K562 (cell line): ENCODE results near the gene ATXN1. TPM values are rescaled to one million over a fixed set of nuclear protein-coding genes. Genes with fewer than 3 reads are reported as not detected.

Experiments used
- ATAC-seq: fragments of 200-7000 bp; cut with Tn5 transposase; 3 replicates; pipeline ENCODE4 v1.9.1; 2020; ENCODE audit warnings: moderate library complexity
- BruUV-seq: library from RNA; stranded (reverse); fragments of 400-500 nt; replicated peaks from 2 replicates; lab custom pipeline; 2021; lab: Mats Ljungman, UMichigan
- CTCF ChIA-PET: fragments of 300-600 bp; formaldehyde crosslinking; extraction: SDS; loops from one replicate; lab custom pipeline; 2021; ENCODE audit warnings: low intra/inter-chr PET ratio; lab: Yijun Ruan, JAX
- POLR2A ChIA-PET: fragments of 300-600, 350-650 bp; sonication (Branson Sonifier 250); formaldehyde crosslinking; extraction: SDS; loops from one replicate; lab custom pipeline; 2021; ENCODE audit warnings: antibody characterized with exemption, inconsistent platforms; lab: Yijun Ruan, JAX
- DNase-seq, 4 experiments: peaks; one replicate each; pipeline versions ENCODE4 v3.0.0 to v3.0.0-alpha.2; 2011 to 2018; ENCODE audit warnings: low spot score in 3 of 4, mixed read lengths in 3 of 4; ENCODE audit errors: extremely low read depth in 1 of 4
- FAIRE-seq: peaks from 2 replicates; lab custom pipeline; 2011; peaks lifted over from hg19 to GRCh38; lab: Jason Lieb, UNC
- H2AFZ ChIP-seq: 2 replicates; pipeline ENCODE4 v1.6.0; 2011; ENCODE audit warnings: low read depth, low read length, control low read depth, inconsistent platforms
- H3K27ac ChIP-seq: fragments of 200-600 bp; 3 replicates; pipeline ENCODE4 v1.8.0; 2011; ENCODE audit warnings: low read depth, mild to moderate bottlenecking, control low read depth, inconsistent platforms, low read length, moderate library complexity, mixed read lengths; ENCODE audit errors: extremely low read depth
- H3K27me3 ChIP-seq, 2 experiments: fragments of 300-600 bp in 1 of 2; 2 replicates in 1 of 2; 3 replicates in 1 of 2; pipeline versions ENCODE4 v1.6.0 to v1.8.0; 2011; ENCODE audit warnings: inconsistent platforms in 2 of 2, low read length in 2 of 2, mild to moderate bottlenecking in 1 of 2, mixed read lengths in 1 of 2, moderate library complexity in 1 of 2; ENCODE audit not compliant: control insufficient read depth in 2 of 2, insufficient read depth in 2 of 2
- H3K36me3 ChIP-seq: fragments of 300-600 bp; 3 replicates; pipeline ENCODE4 v1.8.0; 2011; ENCODE audit warnings: mild to moderate bottlenecking, low read length, inconsistent platforms; ENCODE audit not compliant: control insufficient read depth, insufficient read depth
- H3K4me1 ChIP-seq, 2 experiments: fragments of 200-600 bp in 1 of 2; replicated peaks in 1 of 2; 2 replicates in 1 of 2; 3 replicates in 1 of 2; pipeline versions ENCODE4 v1.5.1 to v1.8.0; 2011; ENCODE audit warnings: inconsistent platforms in 2 of 2, low read length in 2 of 2, mild to moderate bottlenecking in 1 of 2, mixed read lengths in 1 of 2, moderate library complexity in 1 of 2; ENCODE audit not compliant: control insufficient read depth in 2 of 2, insufficient read depth in 2 of 2
- H3K4me2 ChIP-seq: 2 replicates; pipeline ENCODE4 v1.6.1; 2011; ENCODE audit warnings: low read length, control low read depth, inconsistent platforms, mixed read lengths; ENCODE audit not compliant: insufficient read depth
- H3K4me3 ChIP-seq: fragments of 200-600 bp; sonication (generic), shearing (Covaris generic); 2 replicates; pipeline ENCODE4 v1.5.1; 2016; ENCODE audit warnings: control low read depth, inconsistent platforms
- H3K79me2 ChIP-seq: fragments of 200-600 bp; 3 replicates; pipeline ENCODE4 v1.8.0; 2011; ENCODE audit warnings: low read length, inconsistent platforms; ENCODE audit not compliant: control insufficient read depth, insufficient read depth
- H3K9ac ChIP-seq, 2 experiments: 2 replicates each; pipeline versions ENCODE4 v1.6.0 to v1.6.1; 2011; ENCODE audit warnings: low read depth in 2 of 2, low read length in 2 of 2, control low read depth in 1 of 2, inconsistent platforms in 1 of 2, mild to moderate bottlenecking in 1 of 2, mixed read lengths in 1 of 2; ENCODE audit not compliant: insufficient read depth in 1 of 2
- H3K9me1 ChIP-seq: one replicate; pipeline ENCODE4 v1.6.0; 2011; ENCODE audit warnings: inconsistent platforms, mild to moderate bottlenecking, low read length, moderate library complexity; ENCODE audit not compliant: control insufficient read depth, insufficient read depth
- H3K9me3 ChIP-seq: replicated peaks from 2 replicates; pipeline ENCODE4 v1.5.1; 2011; ENCODE audit warnings: low read depth, low read length, inconsistent platforms; ENCODE audit not compliant: control insufficient read depth, insufficient read depth
- H4K20me1 ChIP-seq: replicated peaks from 2 replicates; pipeline ENCODE4 v1.6.1; 2011; ENCODE audit warnings: low read length, inconsistent platforms, mixed read lengths; ENCODE audit not compliant: control insufficient read depth, insufficient read depth
- FOSL1 ChIP-seq: fragments of 200-800 bp; sonication (Bioruptor generic); conservative IDR thresholded peaks from 2 replicates; pipeline ENCODE4 v1.6.1; 2016; ENCODE audit warnings: missing genetic modification characterization, missing compliant biosample characterization
- SMAD1 ChIP-seq: fragments of 150-350 bp; IDR thresholded peaks from 2 replicates; pipeline ENCODE4 v1.6.1; 2014; ENCODE audit warnings: low read length, low read depth; ENCODE audit not compliant: partially characterized antibody
- whole genome bisulfite sequencing: fragments of 100-300 bp; shearing (Covaris generic); methylation state at CpG from one replicate; pipeline ENCODE4 v1.1.6; 2016; ENCODE audit warnings: low coverage, mixed read lengths; ENCODE audit not compliant: insufficient coverage; ENCODE audit errors: missing lambda C conversion rate; 5-methylcytosine and 5-hydroxymethylcytosine counted together
- in situ Hi-C: fragments of 300-500 bp; cut with MboI; formaldehyde crosslinking; loops from 4 replicates; pipeline ENCODE4 v1.15.0; 2018; ENCODE audit warnings: inconsistent platforms, mixed read lengths
- intact Hi-C: fragments of 100-400 bp; cut with micrococcal nuclease; formaldehyde crosslinking; loops from 2 replicates; pipeline ENCODE4 v1.14.2; 2022
- polyA plus RNA-seq, 8 experiments: library from polyadenylated mRNA; depleted of rRNA in 4 of 8; stranded (reverse) in 5 of 8; unstranded in 3 of 8; fragments of >200 nt; fragmentation: Nextera tagmentation in 2 of 8; fragmentation: Illumina TruSeq in 1 of 8; extraction: Ambion mirVana in 2 of 8; extraction: Trizol in 1 of 8; gene quantifications; 2 replicates each; pipeline versions ENCODE4 v1.2.1 to v1.2.3, GENCODE V29; 2011 to 2014; ENCODE audit warnings: inconsistent platforms in 1 of 8, missing spikeins in 1 of 8
- total RNA-seq, 7 experiments: library from RNA; depleted of rRNA in 6 of 7; stranded (reverse); fragments of >200 nt in 6 of 7; fragmentation: Illumina TruSeq in 2 of 7; extraction: Trizol in 2 of 7; gene quantifications; 2 replicates each; pipeline versions ENCODE4 v1.2.1 to v1.2.3, GENCODE V29; 2011 to 2021; ENCODE audit warnings: low replicate concordance in 1 of 7
- TF ChIP-seq, protein P1 (sequence below): fragments of 450-650 bp; IDR thresholded peaks from 2 replicates; pipeline ENCODE4 v1.6.1; 2016; ENCODE audit warnings: missing biosample characterization, missing genetic modification characterization
- TF ChIP-seq, protein P2 (sequence below), 2 experiments: fragments of 450-650 bp in 1 of 2; sonication (generic) in 1 of 2; formaldehyde crosslinking in 1 of 2; IDR thresholded peaks in 1 of 2; conservative IDR thresholded peaks in 1 of 2; 2 replicates each; pipeline versions ENCODE4 v1.6.1 to v1.8.1; 2016 to 2023; ENCODE audit warnings: mild to moderate bottlenecking in 2 of 2, moderate library complexity in 2 of 2, inconsistent platforms in 1 of 2, missing genetic modification reagents in 1 of 2

ATXN1 gene
- total and polyA plus RNA-seq, 9 of the 15 experiments (the other 6 are each of a cell fraction or from before 2014, with no cell fraction given) = under 0.01 to 1.2 (median 0.58) TPM

- TF ChIP-seq, protein P1, sequence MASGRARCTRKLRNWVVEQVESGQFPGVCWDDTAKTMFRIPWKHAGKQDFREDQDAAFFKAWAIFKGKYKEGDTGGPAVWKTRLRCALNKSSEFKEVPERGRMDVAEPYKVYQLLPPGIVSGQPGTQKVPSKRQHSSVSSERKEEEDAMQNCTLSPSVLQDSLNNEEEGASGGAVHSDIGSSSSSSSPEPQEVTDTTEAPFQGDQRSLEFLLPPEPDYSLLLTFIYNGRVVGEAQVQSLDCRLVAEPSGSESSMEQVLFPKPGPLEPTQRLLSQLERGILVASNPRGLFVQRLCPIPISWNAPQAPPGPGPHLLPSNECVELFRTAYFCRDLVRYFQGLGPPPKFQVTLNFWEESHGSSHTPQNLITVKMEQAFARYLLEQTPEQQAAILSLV = peak; percentile 63; the same call in 1 of the 2 replicates
- TF ChIP-seq, protein P2, sequence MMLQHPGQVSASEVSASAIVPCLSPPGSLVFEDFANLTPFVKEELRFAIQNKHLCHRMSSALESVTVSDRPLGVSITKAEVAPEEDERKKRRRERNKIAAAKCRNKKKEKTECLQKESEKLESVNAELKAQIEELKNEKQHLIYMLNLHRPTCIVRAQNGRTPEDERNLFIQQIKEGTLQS (IDR thresholded peaks at IDR 0.05) = peak; percentile 53
- TF ChIP-seq, protein P2 (CRISPR knock-in tag; conservative IDR thresholded peaks at IDR 0.05) = no peak
- TF ChIP-seq, all 486 proteins: peak for 7
These were observed 39.7 kb upstream of the ATXN1 start (continued) for GRCh38 chr6:16800942-16801341.

DNA sequence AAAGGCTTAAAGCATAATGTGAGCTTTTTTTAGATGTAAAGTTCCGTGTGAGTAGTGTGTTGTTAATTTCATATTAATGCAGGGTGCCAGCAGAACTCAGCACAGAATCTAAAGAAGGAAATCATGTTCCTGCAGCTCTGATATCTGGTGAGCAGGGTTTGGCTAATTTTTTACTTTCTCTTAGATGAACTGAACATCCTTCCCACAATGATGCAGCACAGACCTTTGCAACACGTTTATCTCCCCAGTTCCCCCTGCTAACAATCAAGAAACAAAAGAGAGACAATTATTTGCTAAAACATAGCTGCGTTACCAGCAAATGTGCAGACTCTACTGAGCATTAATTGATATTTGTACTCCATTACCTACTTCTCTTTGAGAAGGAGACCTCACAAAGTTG lies 39.1 kb upstream of the ATXN1 start:
- CTCF ChIA-PET = no interaction called here
- peaks cover 10 to 11% of the 10 kb centered on the region in 2 experiments; a peak in 4 of 5 replicates for H3K27me3 ChIP-seq
- no peak for TF ChIP-seq SMAD1
- 0 out of 2 replicates have a peak, but pooled peaks have one; percentile 3 for TF ChIP-seq FOSL1 (tag)
- no peak for ATAC-seq
- H3K4me2 ChIP-seq = no peak overlapping the region
- no peak overlapping the region for H3K27ac ChIP-seq
- intact Hi-C loops (no loop called here), in situ Hi-C loops (no loop called here)
- no peaks in the 10 kb centered on the region for H3K36me3 ChIP-seq
- no peaks in the 10 kb centered on the region for H4K20me1 ChIP-seq
- H3K9me1 ChIP-seq = no peaks in the 10 kb centered on the region
- BruUV-seq = no TSS peak
- WGBS = 0% methylated on average over 3 of the region's 3 CpGs
- H2AFZ ChIP-seq = no peak overlapping the region
- POLR2A ChIA-PET = interaction anchor here (0.6 to 1.4 kb wide), 3 partner anchors 18 to 257 kb away, joined by 3 to 4 read pairs (median 3); no protein-coding TSS in a partner anchor
- H3K4me1 ChIP-seq = no peaks in the 10 kb centered on the region
- FAIRE-seq = no peak
- H3K9ac ChIP-seq = no peak overlapping the region
- H3K9me3 ChIP-seq = no peaks in the 10 kb centered on the region
- H3K4me3 ChIP-seq = no peak overlapping the region
- DNase-seq = no peak
- H3K79me2 ChIP-seq = no peaks in the 10 kb centered on the region
